ENCODE data around the gene ADAMTS12.

ADAMTS12 gene

DNA sequence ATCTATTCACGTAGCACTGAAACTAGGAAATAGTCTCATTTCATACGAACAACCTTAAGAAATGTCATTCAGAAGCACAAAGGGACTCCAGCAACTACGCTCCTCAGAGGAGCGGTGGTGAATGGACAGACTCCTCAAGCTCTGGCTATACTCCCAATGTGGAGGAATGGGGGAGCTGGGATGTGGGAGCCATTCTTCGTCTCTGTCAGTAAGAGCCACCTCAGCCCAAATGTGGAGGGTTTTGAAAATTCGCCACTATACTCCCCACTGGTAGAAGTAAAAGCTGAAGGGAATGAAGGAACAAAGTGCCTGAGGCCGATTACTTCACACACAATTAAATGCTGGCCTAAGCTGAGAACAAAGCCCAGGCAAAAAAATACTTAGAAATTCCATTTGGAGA lies 96.3 kb downstream of the ADAMTS12 start:
- no peak for DNase-seq

GRCh38 chr5:33794550-33795181 lies 97.1 kb downstream of the ADAMTS12 start:
- no peak for DNase-seq

- DNase-seq, result no peak
Observed at GRCh38 chr5:33793836-33794549, 97.8 kb downstream of the ADAMTS12 start.

GRCh38 chr5:33793276-33793675 lies 98.5 kb downstream of the ADAMTS12 start:
- DNase-seq, result no peak

- DNase-seq, result no peak
Observed at GRCh38 chr5:33792559-33792958, 99.2 kb downstream of the ADAMTS12 start.

- no peak for DNase-seq
Observed at GRCh38 chr5:33789567-33789957, 102.2 kb downstream of the ADAMTS12 start.

GRCh38 chr5:33788922-33789566 lies 102.7 kb downstream of the ADAMTS12 start:
- no peak for DNase-seq

DNA sequence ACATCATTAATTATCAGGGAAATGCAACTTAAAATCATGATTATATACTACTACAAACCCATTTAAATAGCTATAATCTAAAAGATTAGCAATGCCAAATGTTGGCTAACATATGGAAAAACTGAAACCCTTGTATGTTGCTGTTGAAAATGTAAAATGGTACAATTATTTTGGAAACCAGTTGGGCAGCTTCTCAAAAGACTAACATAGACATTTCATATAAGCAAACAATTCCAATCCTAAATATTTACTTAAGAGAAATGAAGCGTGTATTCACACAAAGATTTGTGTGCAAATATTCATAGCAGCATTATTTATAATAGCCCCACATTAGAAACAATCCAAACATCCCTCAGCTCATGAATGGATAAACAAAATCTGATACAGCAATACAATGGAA lies 106.2 kb downstream of the ADAMTS12 start:
- DNase-seq, result no peak

GRCh38 chr5:33781286-33781685 lies 110.5 kb downstream of the ADAMTS12 start:
- no peak for DNase-seq

GRCh38 chr5:33776151-33776660 lies 115.6 kb downstream of the ADAMTS12 start:
- no peak for DNase-seq

GRCh38 chr5:33774341-33774740 lies 117.4 kb downstream of the ADAMTS12 start:
- DNase-seq, result no peak

GRCh38 chr5:33772380-33772897 lies 119.4 kb downstream of the ADAMTS12 start:
- no peak for DNase-seq

DNA sequence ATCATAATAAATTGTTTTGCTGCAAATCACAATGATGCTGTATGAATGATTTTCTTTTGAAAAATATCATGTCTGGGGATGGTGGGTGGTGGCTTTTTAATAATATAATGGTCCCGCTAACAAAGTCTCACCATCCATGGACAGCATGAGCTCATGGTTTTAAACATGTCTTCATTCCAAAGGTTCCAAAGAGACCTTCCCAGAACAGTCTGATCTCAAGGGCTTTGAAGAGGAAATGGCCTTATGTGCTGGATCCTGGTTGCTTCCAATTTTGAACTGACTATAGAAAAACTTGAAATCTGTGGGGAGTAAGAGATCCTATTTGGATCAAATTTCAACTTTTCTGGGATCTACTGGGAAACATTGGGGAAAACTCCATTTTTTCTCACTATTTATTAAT lies 121.8 kb downstream of the ADAMTS12 start:
- DNase-seq, result no peak

DNA sequence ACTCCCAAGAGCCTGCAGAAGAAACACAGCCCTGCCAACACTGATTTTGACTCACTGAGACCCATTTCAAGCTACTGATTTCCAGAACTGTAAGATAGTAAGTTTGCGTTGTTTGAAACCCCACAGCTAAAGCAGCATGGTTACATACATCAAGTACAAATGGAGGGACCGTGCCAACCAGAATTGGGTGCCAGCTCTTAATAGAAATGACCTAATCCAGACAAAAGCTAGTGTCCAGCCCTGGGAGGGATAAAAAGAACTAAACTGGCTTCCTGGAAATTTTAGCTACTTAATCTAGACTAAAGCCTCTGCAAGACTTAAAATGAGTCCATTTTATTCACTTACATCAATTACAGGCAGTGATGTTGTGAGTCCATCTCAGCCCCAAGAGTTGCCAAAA lies 122.6 kb downstream of the ADAMTS12 start:
- no peak for DNase-seq

DNA sequence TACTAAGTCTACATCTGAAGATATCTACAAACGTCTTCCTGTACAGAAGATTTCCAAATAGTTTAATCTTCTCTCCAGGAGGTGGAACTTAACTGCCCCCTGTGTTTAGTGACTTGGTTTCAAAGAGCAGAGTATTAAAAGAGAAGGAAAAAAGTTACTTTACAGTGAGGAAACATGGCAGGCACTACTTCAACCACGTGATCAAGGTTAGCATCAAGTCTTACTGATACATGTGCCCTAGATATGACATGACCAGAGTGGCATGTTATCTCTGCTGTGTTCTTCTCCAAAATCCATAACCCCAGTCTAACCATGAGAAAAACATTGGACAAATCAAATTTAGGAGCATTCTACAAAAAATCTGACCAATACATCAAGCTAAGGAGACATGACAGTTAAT lies 125.8 kb downstream of the ADAMTS12 start:
- DNase-seq, result no peak

GRCh38 chr5:33764786-33765185 lies 127.0 kb downstream of the ADAMTS12 start:
- DNase-seq, result no peak

DNA sequence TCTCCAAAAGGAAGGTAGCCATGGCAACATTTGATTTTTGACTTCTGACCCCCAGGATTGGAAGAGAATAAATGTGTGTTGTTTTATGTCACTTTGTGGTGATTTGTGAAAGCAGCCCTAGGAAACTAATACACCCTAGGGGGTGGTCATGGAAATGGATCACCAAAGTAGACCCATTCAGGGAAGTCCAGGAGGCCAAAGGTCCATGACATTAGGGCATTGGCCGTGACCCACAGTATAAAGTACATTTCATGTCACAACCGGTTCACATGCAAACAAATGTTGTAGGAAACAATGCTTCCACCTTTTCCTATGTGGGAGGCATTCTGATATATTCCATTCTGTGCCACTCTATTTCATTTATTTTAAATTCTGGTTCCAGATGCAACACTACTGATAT lies 128.4 kb downstream of the ADAMTS12 start:
- DNase-seq, result no peak

GRCh38 chr5:33762859-33763258 lies 128.9 kb downstream of the ADAMTS12 start:
- DNase-seq, result no peak

DNA sequence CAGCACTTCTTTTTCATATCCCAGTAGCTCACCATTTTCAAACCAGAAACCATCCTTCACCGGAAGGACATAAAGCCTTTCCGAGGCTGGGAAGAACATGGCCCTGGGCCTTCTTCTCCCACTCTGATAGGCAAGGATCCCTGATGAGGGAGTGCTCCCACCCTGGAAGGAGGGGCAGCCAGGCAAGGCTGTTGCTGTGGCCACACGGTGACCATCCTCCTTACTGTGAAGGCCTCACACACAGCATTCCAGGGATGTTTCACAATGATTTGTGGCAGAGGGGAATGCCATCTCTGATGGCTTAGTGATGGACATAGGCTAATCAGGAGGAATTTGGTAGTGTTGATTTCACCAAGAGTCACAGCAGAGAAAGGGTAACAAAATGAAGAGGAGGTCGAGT lies 130.7 kb downstream of the ADAMTS12 start:
- DNase-seq, result no peak

DNA sequence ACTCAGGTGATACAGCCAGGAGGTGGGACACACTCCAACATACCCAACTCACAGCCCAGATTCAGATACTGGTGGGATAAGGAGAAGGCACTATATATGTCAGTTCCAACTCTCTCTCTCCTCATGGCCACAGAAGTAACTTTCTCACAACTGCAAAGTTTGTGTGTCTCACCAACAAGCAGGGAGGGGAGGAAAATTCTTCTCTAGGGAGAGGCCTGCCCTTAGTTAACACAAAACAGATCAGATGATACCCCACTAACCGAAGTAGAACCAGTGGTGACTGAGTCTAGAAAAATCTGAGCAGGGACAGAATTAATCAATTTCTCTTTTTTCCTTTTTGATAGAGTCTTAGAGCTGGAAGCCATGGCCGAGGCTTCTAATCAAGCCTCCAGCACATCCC lies 133.1 kb downstream of the ADAMTS12 start:
- no peak for DNase-seq

DNA sequence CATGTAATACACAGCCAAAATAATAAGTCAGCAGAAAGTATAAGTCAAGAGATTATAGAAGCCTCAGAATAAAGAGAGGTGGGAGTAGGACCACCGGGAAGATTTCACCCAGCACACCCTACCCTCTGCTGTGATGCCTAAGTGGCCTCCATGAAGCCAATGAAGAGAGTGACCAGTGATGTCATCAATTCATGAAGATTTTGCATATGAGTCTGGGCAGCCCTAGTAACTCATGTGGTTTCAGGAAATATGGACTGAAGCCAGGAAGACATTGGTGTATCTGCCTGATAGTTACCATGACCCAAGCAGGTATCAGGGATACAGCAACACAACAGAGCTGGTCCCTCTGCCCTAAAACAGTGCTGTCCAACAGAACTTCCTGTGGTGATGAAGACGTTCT lies 135.3 kb downstream of the ADAMTS12 start:
- no peak for DNase-seq

- DNase-seq, result no peak
Observed at GRCh38 chr5:33755231-33755630, 136.6 kb downstream of the ADAMTS12 start.

- DNase-seq, result no peak
Observed at GRCh38 chr5:33753704-33754103, 138.1 kb downstream of the ADAMTS12 start.

DNA sequence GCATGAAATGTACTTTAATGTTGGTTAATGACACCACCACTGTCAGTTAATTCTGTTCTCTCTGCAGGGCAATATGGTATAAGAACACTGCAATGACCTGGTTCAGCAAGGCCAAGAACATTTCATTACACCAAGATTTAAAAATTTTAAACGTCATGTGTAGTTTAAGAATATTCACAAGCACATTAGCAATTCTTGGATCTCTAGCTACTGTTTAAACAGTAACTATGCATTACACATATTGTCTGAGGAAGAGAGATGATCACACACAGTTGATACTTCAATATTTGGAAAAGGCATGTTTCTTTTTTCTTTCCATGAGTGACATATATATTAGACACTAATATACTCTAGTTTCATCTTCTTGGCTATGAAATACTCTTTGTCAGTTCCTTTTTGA lies 143.0 kb downstream of the ADAMTS12 start:
- DNase-seq, result no peak

All from stimulated activated CD4-positive, alpha-beta T cell treated with anti-CD3 and anti-CD28 coated beads, Interleukin-1b, Interleukin-23, amount 100 ng/mL, for 48 hours (primary cell).